HG02840 (cell line): Measurements from ENCODE around the gene GSG1L.

Experiments used
- ATAC-seq: cut with Tn5 transposase; IDR thresholded peaks from one replicate; pipeline ENCODE4 v1.9.1; 2021; ENCODE audit warnings: mild to moderate bottlenecking, moderate library complexity, moderate number of reproducible peaks; ENCODE audit not compliant: unreplicated experiment, low FRiP score

The GSG1L gene

GRCh38 chr16:27784351-27785306 is 278.9 kb downstream of the GSG1L start:
- no peak for ATAC-seq

- ATAC-seq = no peak
These were observed 281.3 kb downstream of the GSG1L start for GRCh38 chr16:27781981-27782880.

- ATAC-seq = no peak
These were observed 282.4 kb downstream of the GSG1L start for GRCh38 chr16:27781195-27781524.

GRCh38 chr16:27780468-27781194 is 282.9 kb downstream of the GSG1L start:
- no peak for ATAC-seq

- no peak for ATAC-seq
These were observed 283.8 kb downstream of the GSG1L start for GRCh38 chr16:27779641-27780164.

- no peak for ATAC-seq
These were observed 284.5 kb downstream of the GSG1L start for GRCh38 chr16:27778926-27779570.

GRCh38 chr16:27778171-27778925 is 285.2 kb downstream of the GSG1L start:
- no peak for ATAC-seq

GRCh38 chr16:27777527-27777926 is 286.0 kb downstream of the GSG1L start:
- ATAC-seq = no peak

- ATAC-seq = no peak
These were observed 286.8 kb downstream of the GSG1L start for GRCh38 chr16:27776556-27777225.

GRCh38 chr16:27775254-27775653 is 288.3 kb downstream of the GSG1L start:
- ATAC-seq = no peak

GRCh38 chr16:27774779-27775178 is 288.7 kb downstream of the GSG1L start:
- no peak for ATAC-seq

GRCh38 chr16:27773344-27773743 is 290.2 kb downstream of the GSG1L start:
- no peak for ATAC-seq

- ATAC-seq = no peak
These were observed 291.3 kb downstream of the GSG1L start for GRCh38 chr16:27772093-27772825.

- no peak for ATAC-seq
These were observed 292.2 kb downstream of the GSG1L start for GRCh38 chr16:27771201-27771910.

GRCh38 chr16:27770271-27771196 is 293.0 kb downstream of the GSG1L start:
- no peak for ATAC-seq

GRCh38 chr16:27769561-27770255 is 293.8 kb downstream of the GSG1L start:
- ATAC-seq = no peak
